ENCODE data around the gene CLDN20.

The CLDN20 gene

DNA sequence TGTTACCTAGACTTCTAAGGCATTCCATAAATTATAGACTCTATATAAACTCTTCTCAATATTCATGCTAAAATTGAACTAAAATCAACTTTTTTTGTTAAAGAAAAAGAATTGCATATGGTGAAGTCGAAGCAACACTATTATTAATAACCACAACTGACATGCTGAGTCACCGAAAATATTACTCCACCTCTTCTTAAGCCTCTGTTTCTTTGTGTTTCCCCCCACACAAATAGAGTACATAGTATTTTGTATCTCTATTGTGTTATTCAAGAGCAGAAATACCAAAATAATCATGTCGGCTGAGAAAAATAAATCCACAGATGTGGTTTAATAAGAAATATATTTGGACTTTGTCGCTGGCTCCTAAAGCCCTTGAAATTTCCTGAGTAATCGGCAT lies 26.7 kb downstream of the CLDN20 start:
- Histone ChIP-seq H3K9me3 (ENCODE audit: control insufficient read depth, insufficient read depth, low read depth, low read length) (no peaks in the 10 kb centered on the region), H3K36me3 (ENCODE audit: control insufficient read depth in 2 of 2, insufficient read depth in 1 of 2, low read length in 2 of 2) (peaks cover 4 to 59% of the 10 kb centered on the region in 2 experiments), H3K4me3 (ENCODE audit: low read depth, low read length) (no peak overlapping the region), H3K27ac (ENCODE audit: extremely low read depth, low read depth, low read length) (no peak overlapping the region), H3K4me1 (ENCODE audit: control insufficient read depth, insufficient read depth, low read length) (no peaks in the 10 kb centered on the region)
- POLR2A ChIA-PET = no interaction called here
- CTCF ChIA-PET = interaction anchor here (0.5 kb wide), 1 partner anchor 1934 kb away, joined by 4 read pairs; no protein-coding TSS in a partner anchor
- TF ChIP-seq SP2 (tag by site-specific recombination; IDR thresholded peaks at IDR 0.05) (no peak), ZNF416 (tag by site-specific recombination; IDR thresholded peaks at IDR 0.05) (no peak), ZFP3 (tag by site-specific recombination; IDR thresholded peaks at IDR 0.05; ENCODE audit: low read depth) (no peak), ZNF354C (tag by site-specific recombination; IDR thresholded peaks at IDR 0.05; ENCODE audit: borderline replicate concordance, low read depth) (no peak), ZNF239 (tag by site-specific recombination; IDR thresholded peaks at IDR 0.05) (no peak), YY2 (tag by site-specific recombination; IDR thresholded peaks at IDR 0.05) (no peak), BCL11B (tag by site-specific recombination; IDR thresholded peaks at IDR 0.05; ENCODE audit: low read depth) (no peak), ZNF274 (IDR thresholded peaks at IDR 0.05; ENCODE audit: low read length) (no peak), ZNF274 (tag by site-specific recombination; IDR thresholded peaks at IDR 0.05; ENCODE audit: borderline replicate concordance) (no peak), ZNF629 (tag by site-specific recombination; IDR thresholded peaks at IDR 0.05) (no peak), HOXA7 (CRISPR knock-in tag; IDR thresholded peaks at IDR 0.05; ENCODE audit: borderline replicate concordance) (no peak), GLI2 (tag by site-specific recombination; IDR thresholded peaks at IDR 0.05; ENCODE audit: borderline replicate concordance, low read depth) (no peak), ZNF585B (tag by site-specific recombination; IDR thresholded peaks at IDR 0.05) (no peak), ZFP37 (tag by site-specific recombination; IDR thresholded peaks at IDR 0.05) (no peak), ZBTB48 (tag by site-specific recombination; IDR thresholded peaks at IDR 0.05) (no peak), ZNF549 (tag by site-specific recombination; IDR thresholded peaks at IDR 0.05) (no peak)

- peaks cover 5 to 66% of the 10 kb centered on the region in 2 experiments for H3K36me3 ChIP-seq (ENCODE audit: control insufficient read depth in 2 of 2, insufficient read depth in 1 of 2, low read length in 2 of 2)
- CTCF ChIA-PET = no interaction called here
- TF ChIP-seq ZNF433 (tag by site-specific recombination; IDR thresholded peaks at IDR 0.05; ENCODE audit: low read depth) (no peak), ZNF544 (tag by site-specific recombination; IDR thresholded peaks at IDR 0.05) (no peak), ZNF211 (tag by site-specific recombination; IDR thresholded peaks at IDR 0.05; ENCODE audit: low read depth) (no peak), ZNF558 (tag by site-specific recombination; IDR thresholded peaks at IDR 0.05) (no peak), ZNF394 (tag by site-specific recombination; IDR thresholded peaks at IDR 0.05; ENCODE audit: borderline replicate concordance) (no peak), ZNF169 (tag by site-specific recombination; IDR thresholded peaks at IDR 0.05) (no peak), ZNF398 (tag by site-specific recombination; IDR thresholded peaks at IDR 0.05) (no peak), YY1 (tag by site-specific recombination; IDR thresholded peaks at IDR 0.05) (no peak), ZNF792 (tag by site-specific recombination; IDR thresholded peaks at IDR 0.05) (no peak), ZNF530 (tag by site-specific recombination; IDR thresholded peaks at IDR 0.05; ENCODE audit: low read depth) (no peak), ZNF514 (tag by site-specific recombination; IDR thresholded peaks at IDR 0.05) (no peak), BCL6B (tag by site-specific recombination; IDR thresholded peaks at IDR 0.05) (no peak), ZNF561 (tag by site-specific recombination; IDR thresholded peaks at IDR 0.05; ENCODE audit: borderline replicate concordance) (no peak), ZFP41 (tag by site-specific recombination; IDR thresholded peaks at IDR 0.05; ENCODE audit: borderline replicate concordance) (no peak)
These were observed 27.5 kb downstream of the CLDN20 start for GRCh38 chr6:155291291-155291690.

More at GRCh38 chr6:155291291-155291690, 27.5 kb downstream of the CLDN20 start:
- no peak overlapping the region for H3K27ac ChIP-seq (ENCODE audit: extremely low read depth, low read depth, low read length)
- POLR2A ChIA-PET = no interaction called here
- H3K4me3 ChIP-seq (ENCODE audit: low read depth, low read length) = no peak overlapping the region
- no peaks in the 10 kb centered on the region for H3K9me3 ChIP-seq (ENCODE audit: control insufficient read depth, insufficient read depth, low read depth, low read length)
- H3K4me1 ChIP-seq (ENCODE audit: control insufficient read depth, insufficient read depth, low read length) = no peaks in the 10 kb centered on the region
